Loucy (cell line): ENCODE data around the gene CNOT2.

Source experiments
- CTCF ChIP-seq: fragments of 200-600 bp; sonication (generic); conservative IDR thresholded peaks from 2 replicates; pipeline ENCODE4 v1.5.1; 2014; ENCODE audit warnings: mild to moderate bottlenecking, antibody characterized with exemption, low read length
- EZH2phosphoT487 ChIP-seq: fragments of 200-600 bp; IDR thresholded peaks from 2 replicates; pipeline ENCODE4 v1.6.1; 2018; ENCODE audit warnings: antibody characterized with exemption, mild to moderate bottlenecking, moderate library complexity, borderline replicate concordance

DNA sequence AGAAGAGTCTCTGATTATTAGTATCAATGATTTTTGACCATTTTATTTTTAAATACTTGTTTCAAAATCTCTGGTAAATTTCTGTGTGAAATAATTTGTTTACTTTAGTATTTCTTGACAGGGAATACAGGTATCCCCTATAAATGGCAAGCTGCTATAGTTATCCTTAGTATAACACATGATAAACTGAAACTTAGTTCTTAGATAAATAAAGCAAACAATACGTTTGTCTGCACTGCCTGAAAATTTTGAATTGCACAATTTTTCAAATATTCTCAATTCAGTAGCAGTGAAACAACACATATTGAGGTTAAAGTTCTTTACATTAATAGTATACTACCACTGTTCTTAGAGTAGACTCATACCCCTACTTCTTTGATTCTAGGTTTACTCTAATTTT is 26.9 kb downstream of the CNOT2 start:
- no peak for TF ChIP-seq CTCF
- TF ChIP-seq EZH2phosphoT487: no peak
